ENCODE data around the gene ACTC1.
"Not testable (repeated sequence)": the region's sequence is repeated elsewhere in the genome, so short reads cannot be mapped to it uniquely, and the experiment has no call there.

Gene ACTC1

DNA sequence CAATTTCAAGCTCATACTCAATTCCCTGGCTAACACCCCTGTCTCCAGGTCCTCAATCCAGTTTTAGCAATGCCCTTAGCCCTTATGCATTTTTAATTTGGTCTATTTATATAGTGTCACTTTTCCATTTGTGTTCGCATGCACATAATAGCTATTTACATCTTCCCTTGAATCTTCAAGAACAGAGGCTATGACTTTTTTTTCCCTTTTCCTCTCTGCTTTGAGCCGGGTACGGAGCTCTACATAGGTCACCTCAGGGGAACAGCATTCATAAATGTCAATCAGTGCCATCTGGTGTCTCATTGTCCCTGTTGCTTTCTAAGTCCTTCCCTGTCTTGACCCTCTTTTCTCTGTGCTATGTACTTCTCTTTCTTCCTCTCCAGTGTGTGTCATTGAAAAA is 26.5 kb upstream of the ACTC1 start:
- Histone ChIP-seq H3K36me3 (no peaks in the 10 kb centered on the region), H3K27me3 (peaks cover 37% of the 10 kb centered on the region), H3K9me3 (no peaks in the 10 kb centered on the region), H3K4me3 (ENCODE audit: low read depth in 1 of 2, low read length in 1 of 2) (no peak overlapping the region), H3K27ac (no peak overlapping the region), H3K4me1 (ENCODE audit: control insufficient read depth in 1 of 2, insufficient read depth in 1 of 2, low read depth in 1 of 2, low read length in 1 of 2) (no peaks in the 10 kb centered on the region)
- TF ChIP-seq, protein P1, sequence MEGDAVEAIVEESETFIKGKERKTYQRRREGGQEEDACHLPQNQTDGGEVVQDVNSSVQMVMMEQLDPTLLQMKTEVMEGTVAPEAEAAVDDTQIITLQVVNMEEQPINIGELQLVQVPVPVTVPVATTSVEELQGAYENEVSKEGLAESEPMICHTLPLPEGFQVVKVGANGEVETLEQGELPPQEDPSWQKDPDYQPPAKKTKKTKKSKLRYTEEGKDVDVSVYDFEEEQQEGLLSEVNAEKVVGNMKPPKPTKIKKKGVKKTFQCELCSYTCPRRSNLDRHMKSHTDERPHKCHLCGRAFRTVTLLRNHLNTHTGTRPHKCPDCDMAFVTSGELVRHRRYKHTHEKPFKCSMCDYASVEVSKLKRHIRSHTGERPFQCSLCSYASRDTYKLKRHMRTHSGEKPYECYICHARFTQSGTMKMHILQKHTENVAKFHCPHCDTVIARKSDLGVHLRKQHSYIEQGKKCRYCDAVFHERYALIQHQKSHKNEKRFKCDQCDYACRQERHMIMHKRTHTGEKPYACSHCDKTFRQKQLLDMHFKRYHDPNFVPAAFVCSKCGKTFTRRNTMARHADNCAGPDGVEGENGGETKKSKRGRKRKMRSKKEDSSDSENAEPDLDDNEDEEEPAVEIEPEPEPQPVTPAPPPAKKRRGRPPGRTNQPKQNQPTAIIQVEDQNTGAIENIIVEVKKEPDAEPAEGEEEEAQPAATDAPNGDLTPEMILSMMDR (IDR thresholded peaks at IDR 0.05) = no peak

DNA sequence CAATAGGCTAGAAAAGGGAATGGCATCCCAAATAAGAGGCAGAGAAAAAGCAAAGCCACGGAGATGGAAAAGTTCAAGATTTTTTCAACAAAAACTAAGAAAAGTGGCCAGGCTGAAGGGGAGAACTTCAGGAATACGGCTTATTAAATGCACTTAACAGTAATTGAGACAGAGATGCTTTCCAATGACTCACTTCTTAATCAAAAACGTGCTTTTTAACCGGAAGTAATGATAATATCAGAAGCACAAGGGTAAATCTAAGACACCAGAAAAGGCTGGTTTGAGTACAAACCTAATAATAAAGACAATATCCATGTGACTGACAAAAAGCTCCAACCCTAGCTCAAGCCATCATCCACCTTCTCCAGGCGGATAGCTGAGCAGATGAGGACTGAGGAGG is 24.8 kb upstream of the ACTC1 start:
- TF ChIP-seq, protein P1 (IDR thresholded peaks at IDR 0.05) = no peak
- no peak overlapping the region for H3K27ac ChIP-seq
- no peaks in the 10 kb centered on the region for H3K4me1 ChIP-seq (ENCODE audit: control insufficient read depth in 1 of 2, insufficient read depth in 1 of 2, low read depth in 1 of 2, low read length in 1 of 2)
- H3K9me3 ChIP-seq = no peaks in the 10 kb centered on the region
- no peaks in the 10 kb centered on the region for H3K36me3 ChIP-seq
- H3K4me3 ChIP-seq (ENCODE audit: low read depth in 1 of 2, low read length in 1 of 2) = no peak overlapping the region
- H3K27me3 ChIP-seq = peaks cover 33% of the 10 kb centered on the region

DNA sequence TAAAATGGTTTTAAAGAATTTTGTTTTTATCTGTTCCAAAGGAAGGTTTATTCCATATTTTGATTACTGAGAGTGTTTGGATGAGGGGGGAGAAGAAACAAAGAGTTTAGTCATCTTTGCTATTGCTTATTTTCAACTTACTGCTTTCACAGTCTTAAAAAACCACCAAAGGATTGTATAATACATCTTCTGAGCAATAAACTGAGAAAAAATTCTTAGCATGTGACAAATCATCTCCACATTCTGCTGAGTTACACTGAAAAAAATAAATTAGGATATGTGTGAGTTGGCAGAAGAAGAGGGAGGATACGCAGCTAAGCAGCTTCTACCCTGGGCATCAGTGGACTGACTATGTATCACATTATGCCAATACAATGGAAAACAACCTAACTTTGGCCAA is 23.2 kb upstream of the ACTC1 start:
- no peak overlapping the region for H3K4me3 ChIP-seq (ENCODE audit: low read depth in 1 of 2, low read length in 1 of 2)
- H3K27ac ChIP-seq = no peak overlapping the region
- TF ChIP-seq, protein P1 (IDR thresholded peaks at IDR 0.05) = no peak
- no peaks in the 10 kb centered on the region for H3K4me1 ChIP-seq (ENCODE audit: control insufficient read depth in 1 of 2, insufficient read depth in 1 of 2, low read depth in 1 of 2, low read length in 1 of 2)
- H3K36me3 ChIP-seq = no peaks in the 10 kb centered on the region
- no peaks in the 10 kb centered on the region for H3K9me3 ChIP-seq
- peaks cover 23% of the 10 kb centered on the region for H3K27me3 ChIP-seq

DNA sequence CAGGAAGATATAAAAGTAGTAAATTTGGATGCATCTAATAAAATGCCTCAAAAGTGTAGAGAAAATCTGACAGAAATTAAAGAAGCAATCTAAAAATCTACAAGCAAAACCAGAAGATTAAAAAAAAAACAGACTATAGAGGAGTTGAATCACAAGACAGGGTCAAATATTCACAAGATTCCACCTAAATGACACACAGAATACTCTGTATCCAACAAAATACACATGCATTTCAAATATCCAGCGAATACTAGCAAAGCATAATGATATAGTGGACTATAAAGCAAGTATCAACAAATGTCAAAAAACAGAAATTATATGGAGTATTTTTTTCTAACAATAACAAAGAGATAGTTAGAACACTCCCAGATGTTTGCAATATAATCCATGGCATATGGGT is 20.5 kb upstream of the ACTC1 start:
- Histone ChIP-seq H3K27me3 (peaks cover 22% of the 10 kb centered on the region), H3K27ac (no peak overlapping the region), H3K4me1 (ENCODE audit: control insufficient read depth in 1 of 2, insufficient read depth in 1 of 2, low read depth in 1 of 2, low read length in 1 of 2) (no peaks in the 10 kb centered on the region), H3K4me3 (ENCODE audit: low read depth in 1 of 2, low read length in 1 of 2) (no peak overlapping the region), H3K36me3 (no peaks in the 10 kb centered on the region), H3K9me3 (no peaks in the 10 kb centered on the region)
- TF ChIP-seq, protein P1 (IDR thresholded peaks at IDR 0.05) = no peak

DNA sequence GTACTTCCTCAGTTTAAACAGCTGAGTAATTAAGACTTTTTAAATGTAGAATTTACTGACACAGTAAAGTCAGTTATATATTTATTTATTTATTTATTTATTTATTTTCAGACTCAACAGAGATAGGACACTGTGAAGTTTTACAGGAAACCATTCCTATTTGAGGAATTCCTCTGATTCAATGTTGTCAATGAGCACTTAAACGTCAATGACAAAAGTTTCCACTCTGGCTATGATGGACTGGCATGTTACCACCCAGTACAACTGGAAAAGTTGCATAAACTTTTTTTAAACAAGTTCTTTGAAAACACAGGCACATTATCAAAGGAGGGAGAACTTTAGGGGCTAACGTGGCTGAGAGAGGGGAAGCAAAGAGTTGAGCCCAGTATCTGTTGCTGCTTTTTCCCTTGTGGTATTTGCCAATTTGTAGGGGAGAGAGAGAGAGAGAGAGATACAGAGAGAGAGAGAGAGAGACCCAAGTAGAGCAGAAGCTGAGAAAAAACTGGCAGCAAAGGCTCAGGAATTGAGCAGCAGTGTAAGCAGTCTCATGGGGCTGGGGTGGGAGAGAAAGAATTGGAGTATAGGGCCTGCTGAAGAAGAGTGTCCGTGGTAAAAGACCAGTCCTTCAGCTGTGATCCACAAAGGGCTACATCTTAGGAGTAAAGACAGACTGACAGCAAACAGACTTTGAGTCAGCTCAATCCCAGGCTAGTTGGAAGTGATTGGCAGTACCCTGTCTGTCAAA is 18.3 kb upstream of the ACTC1 start:
- H3K27ac ChIP-seq = no peak overlapping the region

DNA sequence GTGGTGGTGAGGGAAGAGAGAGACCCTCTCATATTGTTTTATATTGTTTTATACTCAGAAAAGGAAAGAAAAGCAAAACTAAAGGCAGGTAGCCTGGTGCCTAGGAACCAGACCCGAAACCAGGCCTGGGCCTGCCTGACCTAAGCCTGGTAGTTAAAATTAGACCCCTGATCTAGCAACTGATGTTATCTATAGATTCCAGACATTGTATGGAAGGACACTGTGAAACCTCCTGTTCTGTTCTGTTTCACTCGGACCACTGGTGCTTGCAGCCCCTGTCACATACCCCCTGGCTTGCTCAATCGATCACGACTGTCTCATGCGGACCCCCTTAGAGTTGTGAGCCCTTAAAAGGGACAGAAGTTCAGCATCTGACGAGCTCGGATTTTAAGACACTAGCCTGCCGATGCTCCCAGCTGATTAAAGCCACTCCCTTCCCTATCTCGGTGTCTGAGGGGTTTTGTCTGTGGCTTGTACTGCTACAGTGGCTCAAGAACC is 17.6 kb upstream of the ACTC1 start:
- H3K27ac ChIP-seq; H3K4me1 ChIP-seq (ENCODE audit: control insufficient read depth in 1 of 2, insufficient read depth in 1 of 2, low read depth in 1 of 2, low read length in 1 of 2); H3K4me3 ChIP-seq (ENCODE audit: low read depth in 1 of 2, low read length in 1 of 2); H3K9me3 ChIP-seq; H3K36me3 ChIP-seq: not testable (repeated sequence)
- peaks cover 17% of the 10 kb centered on the region for H3K27me3 ChIP-seq

More for the DNA sequence above, 18.3 kb upstream of the ACTC1 start:
- Histone ChIP-seq H3K27me3 (peaks cover 18% of the 10 kb centered on the region), H3K9me3 (no peaks in the 10 kb centered on the region), H3K36me3 (no peaks in the 10 kb centered on the region), H3K4me1 (ENCODE audit: control insufficient read depth in 1 of 2, insufficient read depth in 1 of 2, low read depth in 1 of 2, low read length in 1 of 2) (no peaks in the 10 kb centered on the region), H3K4me3 (ENCODE audit: low read depth in 1 of 2, low read length in 1 of 2) (no peak overlapping the region)
- TF ChIP-seq, protein P1 (IDR thresholded peaks at IDR 0.05) = no peak
